Measurements from ENCODE around the gene OTUB1.

The OTUB1 gene

DNA sequence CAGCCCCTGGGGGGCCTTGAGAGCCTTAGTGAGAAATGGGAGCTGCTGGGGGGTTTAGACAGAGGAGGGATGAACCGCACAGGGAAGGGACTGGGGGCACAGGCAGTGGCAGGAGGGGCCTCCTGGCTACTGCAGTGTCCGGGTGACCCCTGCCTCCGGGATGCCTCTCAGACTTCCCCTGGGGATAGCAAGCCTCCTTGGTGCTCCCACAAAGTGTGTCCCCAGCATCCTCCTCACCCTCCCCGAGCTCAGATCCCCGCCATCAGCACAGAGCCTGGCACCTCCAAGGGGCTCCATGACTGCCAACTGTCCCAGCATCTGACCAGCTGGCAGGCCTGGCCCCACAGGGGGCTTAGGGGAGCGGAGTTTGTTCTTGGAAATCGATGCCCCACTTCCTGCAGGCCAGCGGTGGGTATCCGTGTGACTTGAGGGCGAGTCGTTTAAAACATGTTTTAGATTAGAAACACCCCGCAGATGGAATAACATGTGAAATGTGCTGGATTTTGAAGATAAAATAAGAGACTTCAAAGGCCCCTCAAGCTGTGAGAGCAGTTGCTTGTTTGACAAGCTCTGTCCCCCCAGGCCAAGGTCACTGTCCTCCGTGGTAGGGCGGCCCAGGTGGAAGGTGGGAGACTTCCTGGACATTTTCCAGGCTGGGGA, 36.0 kb downstream of the OTUB1 start:
- DNase-seq (ENCODE audit: low read depth in 2 of 2) = no peak

DNA sequence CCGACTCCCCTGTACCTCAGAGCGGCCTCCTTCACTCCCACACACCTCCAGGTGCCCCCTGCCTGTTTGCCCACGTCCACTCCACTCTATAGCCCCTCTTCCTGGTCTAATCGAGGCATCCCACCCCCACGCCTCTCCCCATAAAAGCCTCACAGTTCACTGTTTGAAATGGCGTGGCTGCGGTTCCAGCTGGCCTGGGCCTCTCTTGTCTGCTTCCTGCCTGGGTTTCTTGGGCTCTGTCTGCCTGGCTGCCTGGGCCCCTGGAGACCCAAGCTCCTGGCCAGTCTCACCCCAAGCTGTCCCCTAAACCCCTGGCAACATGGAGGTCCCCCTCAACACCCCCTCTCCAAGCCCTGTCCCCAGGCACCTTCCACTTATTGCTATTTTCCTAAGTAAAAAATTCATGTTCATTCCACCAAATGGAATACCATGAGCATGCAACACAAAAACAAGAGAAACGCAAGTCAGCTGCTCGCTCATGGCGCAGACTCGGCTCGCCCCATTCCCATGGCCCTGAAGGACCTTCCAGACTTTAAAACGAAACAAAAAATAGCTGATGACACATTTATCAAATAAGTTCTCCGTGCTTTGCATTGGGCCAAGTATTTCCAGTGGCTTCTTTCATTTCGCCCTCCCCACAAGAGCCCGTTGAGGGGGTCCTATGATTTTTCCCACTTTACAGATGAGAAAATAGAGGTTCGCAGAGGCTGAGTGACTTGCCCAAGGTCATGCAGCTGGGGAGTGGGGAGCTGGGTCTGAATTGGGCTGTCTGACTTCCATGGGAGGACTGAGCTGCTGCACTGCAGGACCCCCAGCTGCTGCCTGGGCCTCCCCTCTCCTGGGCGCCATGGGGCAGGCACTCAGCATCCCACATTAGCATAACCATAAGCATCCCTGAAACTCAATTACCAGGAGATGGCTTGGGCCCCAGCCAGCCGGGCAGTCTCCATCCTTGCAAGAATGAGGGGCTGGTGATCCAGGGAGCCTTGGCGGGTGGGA, 37.8 kb downstream of the OTUB1 start:
- no peak for DNase-seq (ENCODE audit: low read depth in 2 of 2)

DNA sequence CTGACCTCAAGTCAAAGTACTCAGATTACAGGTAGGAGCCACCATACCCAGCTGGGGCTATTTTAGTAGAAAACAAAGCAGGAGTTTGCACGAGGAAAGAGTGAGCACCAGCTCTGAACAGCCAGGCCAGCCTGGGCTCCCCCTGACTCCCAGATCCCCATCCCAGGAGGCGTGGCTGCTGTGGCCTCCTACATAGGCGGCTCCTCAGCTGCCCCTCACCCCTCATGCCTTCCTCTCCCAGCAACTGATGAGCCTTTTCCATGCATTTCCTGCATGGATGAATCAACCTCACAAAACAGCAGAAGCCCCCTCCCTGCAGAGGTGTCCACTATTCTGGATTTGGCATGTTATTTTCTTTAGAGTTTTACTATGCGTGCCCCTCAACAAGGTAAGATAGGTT, 39.0 kb downstream of the OTUB1 start:
- no peak for DNase-seq (ENCODE audit: low read depth in 2 of 2)

DNA sequence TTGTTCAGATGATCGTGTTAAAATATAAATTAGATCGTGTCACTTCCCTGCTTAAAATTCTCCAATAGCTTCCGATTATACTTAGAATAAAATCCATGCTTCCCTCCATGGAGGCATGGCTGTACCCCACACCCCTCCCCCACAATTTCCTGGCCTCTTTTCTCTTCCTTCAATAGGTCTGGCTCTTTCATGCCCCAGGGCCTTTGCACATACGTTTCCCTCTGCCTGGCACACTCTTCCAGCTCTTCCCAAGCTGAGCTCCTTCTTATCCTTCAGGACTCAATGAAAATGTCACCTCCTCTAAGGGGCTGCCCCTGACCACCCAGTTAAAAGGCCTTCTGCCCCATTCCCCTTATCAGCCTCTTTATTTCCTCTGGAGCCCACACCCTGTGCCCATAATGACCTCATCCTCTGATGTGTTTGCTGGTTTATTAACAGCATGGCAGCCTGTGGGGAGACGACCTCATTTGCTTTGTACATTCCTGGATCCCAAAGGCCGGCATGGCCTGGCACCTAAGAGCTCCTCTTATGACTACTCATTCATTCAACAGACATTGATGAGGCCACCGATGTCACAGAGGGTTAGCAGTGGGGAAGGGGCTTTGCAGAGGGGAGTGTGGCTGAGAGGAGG, 40.5 kb downstream of the OTUB1 start:
- no peak for DNase-seq (ENCODE audit: low read depth in 2 of 2)

DNA sequence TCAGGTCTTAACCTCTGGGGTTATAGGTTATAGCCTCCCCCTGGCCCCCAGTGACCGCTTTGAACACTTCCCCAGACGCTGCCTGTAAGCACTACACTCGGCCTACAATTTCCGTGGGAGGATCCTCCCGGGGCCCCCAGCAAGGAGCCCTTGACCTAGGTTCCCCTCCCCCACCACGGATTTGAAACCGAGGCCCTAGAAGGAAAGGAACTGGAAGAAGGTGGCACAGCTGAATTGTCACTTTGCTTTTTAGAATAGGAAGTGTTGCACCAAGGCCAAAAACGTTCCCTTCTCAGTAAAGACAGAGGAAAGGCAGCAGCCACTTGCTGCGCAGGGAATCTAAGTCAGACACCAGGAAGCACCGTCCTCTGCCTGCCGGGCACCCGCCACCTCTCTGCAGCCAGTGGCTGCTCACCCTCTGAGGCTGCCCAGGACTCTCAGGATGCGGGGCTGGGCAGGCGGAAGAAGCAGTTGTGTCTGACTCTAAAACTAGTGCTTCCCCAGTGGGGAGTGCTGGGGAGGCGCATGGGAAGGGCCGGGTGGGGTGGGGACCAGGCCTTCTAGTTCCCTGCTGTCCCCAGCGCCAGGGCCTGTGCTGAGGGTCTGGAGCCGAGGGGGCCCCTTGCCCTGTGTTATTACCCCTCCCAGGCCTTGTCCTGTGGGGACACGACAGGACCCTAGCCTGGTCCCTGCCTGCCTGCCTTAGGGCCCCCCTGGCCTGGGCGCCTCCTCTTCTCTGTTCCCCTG, 41.6 kb downstream of the OTUB1 start:
- DNase-seq (ENCODE audit: low read depth in 2 of 2) = no peak

DNA sequence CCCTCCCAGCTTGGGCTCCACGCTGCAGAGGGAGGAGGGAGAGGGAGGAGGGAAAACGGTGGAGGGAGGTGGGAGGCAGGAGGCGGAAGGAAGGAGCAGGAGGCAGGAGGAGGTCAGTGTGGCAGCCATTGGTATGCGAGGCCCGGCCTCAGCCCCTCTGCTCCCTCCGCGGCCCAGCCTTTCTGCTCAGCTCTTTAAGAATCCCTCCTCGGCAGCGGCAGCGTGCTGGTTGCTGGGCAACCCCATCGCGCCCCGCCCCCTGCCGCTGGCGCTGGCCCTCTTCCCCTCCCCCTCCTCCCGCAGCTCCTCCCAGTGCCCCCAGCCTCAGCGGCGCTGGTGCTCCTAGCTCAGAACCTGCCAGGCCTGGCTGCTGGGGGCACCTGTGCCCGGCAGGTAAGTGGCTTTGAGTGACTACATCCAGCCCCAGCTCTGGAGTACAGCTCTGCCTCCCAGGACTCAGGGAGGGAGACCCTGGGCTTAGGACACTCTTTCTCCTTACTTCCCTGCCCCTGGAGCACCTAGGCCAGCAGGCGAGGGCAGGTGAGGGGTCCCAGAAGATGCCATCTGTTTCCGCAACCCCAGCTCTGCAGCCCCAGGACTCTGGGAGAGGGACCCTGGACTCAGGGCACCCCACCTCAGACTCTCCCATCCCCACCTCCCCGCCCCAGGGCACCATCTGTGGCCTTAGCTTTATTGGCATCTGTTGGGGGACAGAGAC, 42.3 kb downstream of the OTUB1 start:
- DNase-seq (ENCODE audit: low read depth in 2 of 2) = no peak

DNA sequence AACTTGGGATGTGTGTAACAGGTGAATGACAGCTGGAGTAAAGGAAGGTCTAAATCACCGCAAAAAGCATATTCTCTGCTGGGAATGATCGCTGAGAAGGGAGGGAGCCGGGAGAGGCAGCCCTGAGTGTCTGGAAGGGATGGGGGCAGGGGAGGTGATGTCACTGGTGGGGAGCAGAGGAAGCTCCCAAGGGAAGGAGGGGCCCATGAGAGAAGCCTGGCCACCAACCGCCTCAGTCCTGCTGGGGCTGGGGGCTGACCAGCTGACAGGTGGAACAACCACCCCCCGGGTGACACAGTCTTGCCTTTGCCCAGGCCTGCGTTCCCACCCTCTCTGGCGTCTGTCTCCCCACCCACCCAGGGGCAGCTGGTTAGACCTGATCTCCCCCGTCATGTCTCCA, 43.5 kb downstream of the OTUB1 start:
- no peak for DNase-seq (ENCODE audit: low read depth in 2 of 2)

DNA sequence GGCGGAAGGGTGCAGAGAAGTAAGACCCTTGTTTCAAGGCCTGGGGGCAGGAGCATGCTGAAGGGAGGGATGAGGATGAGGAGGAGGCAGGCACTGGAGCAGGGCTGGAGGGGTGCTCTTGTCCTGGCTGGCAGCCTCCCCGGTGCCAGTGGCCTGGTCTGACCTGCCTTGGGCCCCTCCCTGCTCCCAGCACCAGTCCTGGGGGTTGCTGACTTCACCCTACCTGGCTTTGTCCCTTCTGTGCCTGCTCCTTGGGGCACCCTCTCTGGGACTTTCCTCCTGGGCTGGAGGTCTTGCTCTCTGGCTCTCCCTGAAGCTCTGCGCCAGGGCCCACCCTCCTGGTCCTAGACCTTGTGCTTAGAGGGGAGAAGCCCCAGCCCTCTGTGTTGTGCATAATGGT, 44.8 kb downstream of the OTUB1 start:
- DNase-seq (ENCODE audit: low read depth in 2 of 2) = no peak

DNA sequence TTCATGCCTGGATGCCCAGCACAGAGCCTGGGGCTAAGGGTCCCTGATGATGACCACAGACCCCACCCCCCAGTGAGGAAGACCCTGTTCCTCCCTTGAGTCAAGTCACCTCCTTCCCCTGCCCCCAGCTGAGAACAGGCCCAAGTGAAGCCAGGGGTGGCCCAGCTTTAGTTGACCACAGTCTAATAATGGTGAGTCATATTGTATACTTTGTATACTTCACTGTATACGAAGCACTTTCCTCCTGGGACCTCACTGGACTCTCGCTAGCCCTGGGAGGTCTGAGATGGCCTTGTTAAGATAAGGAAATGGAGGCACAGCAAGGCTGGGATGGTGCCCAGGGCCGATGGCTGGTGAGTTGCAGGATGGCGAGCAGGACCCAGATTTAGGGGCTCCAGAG, 45.8 kb downstream of the OTUB1 start:
- no peak for DNase-seq (ENCODE audit: low read depth in 2 of 2)

DNA sequence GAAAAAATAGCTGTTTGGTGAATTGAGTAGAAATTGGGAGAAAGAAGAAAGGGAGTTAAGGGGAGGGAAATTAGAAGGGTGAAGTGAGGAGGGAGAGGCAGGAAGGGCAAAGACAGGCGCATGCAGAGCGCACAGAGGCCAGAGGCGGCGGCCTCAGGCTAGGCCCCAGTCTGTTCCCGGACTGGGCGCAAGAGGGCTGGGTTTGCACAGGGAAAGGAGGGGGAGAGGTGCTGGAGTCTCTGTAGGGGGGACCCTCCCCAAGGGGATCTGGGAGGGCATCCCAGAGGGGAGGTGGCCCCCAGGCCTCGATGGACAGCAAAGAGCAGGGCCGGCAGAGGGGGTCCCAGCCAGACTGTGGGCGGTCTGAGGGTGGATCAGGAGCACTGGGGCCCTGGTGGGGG, 48.2 kb downstream of the OTUB1 start:
- no peak for DNase-seq (ENCODE audit: low read depth in 2 of 2)

DNA sequence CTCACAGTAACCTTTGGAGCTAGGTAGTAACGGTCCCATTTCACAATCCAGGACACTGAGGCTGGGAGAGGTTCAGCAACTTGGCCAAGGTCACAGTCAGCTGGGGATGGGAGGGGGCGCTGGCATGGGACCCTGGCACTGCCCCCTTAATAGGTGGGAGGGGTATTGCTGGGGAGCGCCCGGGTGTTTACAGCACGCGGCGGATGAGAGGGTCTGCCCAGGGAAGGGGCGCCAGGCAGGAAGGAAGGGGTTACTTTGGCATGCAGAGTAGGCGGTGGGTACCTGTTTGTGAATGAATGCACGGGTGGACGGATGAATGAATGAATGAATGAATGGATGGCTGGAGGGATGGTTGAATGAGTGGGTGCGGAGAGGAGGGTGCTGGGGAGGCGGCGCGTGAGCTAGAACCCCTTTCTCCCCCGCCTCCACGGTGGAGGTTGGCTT, 48.9 kb downstream of the OTUB1 start:
- no peak for DNase-seq (ENCODE audit: low read depth in 2 of 2)

DNA sequence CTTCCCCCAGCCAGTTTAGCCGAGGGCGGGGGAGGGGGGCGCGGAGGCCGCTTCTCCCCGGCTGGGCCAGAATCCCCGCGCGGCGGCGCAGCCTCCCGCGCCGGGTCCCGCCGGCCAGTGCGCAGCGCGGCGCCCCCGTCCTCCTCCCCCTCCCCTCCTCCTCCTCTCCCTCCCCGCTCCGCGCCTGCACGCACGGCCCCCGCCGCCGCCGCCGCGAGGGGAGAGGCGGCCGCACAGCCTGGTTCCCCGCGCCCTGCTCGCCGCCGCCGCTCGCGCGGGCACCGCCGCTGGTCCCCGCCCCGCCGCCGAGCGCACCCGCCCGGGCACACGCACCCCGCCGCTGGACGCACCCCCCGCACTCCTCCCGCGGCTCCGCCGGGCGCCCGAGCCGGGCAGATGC, 49.3 kb downstream of the OTUB1 start, which contains the start of gene FLRT1:
Gene FLRT1, plus strand, starts transcription at position 356 of the 400 bp plus-strand sequence. CDS start 80,337 bp downstream, outside the sequence.
- DNase-seq (ENCODE audit: low read depth in 2 of 2) = no peak

DNA sequence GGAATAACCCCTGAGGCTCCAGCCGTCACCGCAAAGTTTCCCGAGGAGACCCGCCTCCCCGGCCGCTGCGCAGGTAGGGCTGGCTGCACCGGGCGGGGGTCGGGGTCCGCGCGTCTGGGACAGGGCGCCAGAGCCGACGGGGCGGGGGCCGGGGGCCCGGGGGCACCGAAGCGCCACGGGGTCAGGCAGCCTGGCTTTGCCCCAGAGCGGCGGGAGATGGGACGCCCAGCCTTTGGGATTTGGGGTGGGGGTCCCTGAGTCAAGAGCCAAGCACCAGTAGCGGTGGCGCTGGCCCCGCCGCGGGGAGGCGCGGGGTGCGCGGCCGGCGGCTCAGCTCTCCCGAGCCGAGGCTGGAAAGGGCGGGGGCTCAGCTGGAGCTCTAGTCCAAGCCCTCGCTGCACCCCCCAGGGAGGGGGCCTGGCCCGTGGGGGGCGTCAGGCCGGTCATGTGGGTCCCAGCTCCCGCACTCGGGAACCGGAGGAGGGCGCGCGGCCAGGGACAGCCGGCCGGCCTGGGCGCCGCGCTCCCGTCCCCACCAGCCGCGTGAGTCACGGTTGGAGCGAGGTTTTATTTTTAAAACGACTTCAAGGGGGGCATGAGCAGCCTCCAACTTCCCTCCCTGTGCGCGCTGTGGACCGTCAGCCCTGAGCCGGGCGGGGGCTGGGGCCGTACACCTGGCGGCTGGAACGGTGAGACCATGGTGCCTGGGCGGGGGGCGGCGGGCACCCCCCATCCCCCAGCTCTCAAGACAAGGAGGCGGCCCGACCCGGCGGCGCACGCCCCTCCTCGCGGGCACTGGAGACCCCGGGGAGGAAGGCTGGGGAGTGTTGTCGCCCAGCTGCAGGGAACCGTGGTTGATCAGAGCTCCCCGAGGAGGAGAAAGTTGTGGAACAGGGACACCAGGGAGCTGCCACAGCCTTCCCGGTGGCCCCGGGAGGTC, 50.1 kb downstream of the OTUB1 start:
- DNase-seq (ENCODE audit: low read depth in 2 of 2) = no peak

DNA sequence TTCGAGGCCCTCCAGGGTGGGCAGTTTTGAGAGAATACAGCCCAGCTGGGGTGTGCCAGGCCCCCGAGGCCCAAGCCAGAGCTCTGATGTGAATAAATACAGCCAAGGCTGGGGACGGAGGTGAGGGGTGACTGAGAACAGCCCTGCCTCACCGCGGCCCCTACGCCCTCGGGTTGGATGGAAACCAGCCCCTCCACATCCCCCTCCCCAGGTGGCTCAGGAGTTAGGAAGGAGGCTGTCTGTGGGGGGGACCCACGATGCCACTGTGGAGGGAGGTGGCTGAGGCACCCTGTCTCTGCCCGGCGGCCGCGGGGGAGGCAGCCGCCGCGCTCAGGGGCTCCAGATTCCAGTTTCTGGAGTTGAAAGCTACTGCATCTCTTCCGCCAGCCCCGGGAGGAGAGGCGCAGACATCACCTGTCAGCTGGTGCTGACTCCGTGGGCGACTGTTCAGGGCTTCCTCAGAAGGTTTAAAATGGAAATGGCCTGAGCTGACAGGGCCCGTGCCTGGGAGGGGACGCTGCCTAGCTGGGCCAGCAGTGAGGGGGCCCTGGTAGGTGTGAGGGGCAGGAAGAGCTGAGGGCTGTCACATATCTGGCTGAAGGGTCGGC, 50.9 kb downstream of the OTUB1 start:
- DNase-seq (ENCODE audit: low read depth in 2 of 2) = no peak

DNA sequence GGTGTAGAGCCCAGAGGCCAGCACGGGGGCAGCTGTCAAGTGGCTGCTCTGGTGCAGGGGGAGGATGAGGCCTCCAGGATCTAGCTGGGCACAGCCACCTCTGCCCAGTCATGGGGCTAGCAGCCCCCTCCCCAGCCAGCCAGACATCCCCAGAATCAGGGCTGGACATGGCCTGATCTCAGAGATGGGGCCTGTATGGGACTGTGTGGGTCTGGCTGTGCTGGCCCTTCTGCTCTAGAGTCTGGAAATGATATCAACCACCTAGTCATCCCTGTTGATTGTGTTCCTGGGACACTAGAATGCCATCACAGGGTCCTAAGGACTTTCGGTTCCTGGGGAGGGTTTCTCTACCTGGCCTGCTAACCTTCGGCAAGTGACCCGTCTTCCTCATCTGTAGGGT, 52.3 kb downstream of the OTUB1 start:
- DNase-seq (ENCODE audit: low read depth in 2 of 2) = no peak

DNA sequence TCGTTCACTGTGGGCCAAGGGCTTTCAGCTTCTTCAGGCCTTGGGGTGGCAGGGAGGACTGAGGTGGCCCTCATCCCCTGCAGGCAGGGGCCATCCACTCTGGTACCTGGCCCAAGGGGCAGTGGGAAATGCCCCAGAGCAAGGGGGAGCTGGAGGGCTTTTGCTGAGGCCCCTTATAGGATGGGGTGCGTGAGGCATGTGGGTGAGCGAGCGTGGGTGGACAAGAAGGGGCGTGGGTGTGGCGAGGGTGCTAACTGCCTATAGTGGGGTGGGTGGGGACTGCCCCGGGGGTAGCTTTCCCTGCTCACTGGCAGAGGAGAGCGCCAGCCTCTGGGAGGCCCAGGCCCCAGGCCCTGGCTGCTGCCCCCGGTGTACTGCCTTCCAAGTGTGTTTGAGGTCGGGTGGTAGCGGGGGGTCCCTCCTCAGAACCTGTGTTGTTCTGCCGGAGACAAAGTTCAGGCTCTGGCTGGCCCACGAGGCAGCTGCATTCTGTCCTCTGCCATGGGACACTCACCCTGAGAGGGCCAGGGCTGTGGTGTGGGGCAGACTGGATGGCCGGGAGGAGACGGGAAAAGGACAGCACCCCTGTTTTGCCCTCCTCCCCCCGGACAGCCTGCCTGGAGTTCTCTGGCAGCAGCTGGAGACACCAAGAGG, 52.9 kb downstream of the OTUB1 start:
- no peak for DNase-seq (ENCODE audit: low read depth in 2 of 2)

DNA sequence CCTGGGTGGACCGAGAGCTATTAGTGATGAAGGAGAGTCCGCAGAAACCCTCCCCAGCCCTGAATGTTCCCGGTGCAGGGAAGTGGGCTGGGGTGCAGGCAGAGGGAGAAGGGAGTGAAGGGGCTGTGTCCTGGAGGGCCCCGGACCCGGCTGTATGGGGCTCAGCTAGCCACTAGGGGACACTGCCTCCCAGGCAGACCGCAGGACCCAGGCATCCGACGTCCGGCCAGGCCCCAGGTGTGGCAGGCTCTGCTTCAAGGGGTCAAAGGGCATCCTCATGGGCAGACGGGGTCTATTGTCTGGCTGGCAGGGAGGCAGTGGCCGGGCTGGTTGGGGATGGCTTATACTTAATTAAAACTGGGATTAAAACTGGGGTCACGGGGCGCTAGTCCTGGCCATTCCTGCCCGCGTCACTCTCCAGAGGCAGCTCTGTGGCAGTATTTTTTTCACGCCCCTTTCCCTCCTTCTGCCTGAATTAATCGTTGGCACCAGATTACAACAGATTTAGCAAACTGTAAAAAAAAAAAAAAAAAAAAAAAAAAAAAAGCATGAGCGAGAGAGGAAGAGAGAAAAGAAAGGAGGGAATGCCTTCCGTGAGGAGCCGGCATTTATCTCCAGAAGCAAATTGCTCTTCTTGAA, 54.6 kb downstream of the OTUB1 start:
- no peak for DNase-seq (ENCODE audit: low read depth in 2 of 2)

DNA sequence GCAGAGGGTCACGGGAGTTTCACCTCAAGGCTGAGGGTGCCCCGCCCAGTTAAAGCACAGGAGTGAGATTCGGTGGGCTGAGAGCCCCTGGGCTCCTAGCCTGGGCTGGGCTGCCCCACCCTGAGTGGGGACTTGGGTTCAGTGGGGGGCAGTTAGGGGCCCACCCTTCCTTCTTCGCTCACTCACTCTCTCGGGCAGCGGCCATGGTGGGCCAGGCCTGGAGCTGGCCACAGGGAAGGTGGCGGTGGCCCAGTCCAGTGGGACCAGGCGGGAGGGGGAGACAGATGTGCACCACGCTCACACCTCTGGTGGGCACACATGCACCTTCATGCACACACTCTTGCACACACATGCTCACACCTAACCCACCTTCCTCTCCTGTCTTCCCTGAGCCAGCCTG, 55.6 kb downstream of the OTUB1 start:
- no peak for DNase-seq (ENCODE audit: low read depth in 2 of 2)

DNA sequence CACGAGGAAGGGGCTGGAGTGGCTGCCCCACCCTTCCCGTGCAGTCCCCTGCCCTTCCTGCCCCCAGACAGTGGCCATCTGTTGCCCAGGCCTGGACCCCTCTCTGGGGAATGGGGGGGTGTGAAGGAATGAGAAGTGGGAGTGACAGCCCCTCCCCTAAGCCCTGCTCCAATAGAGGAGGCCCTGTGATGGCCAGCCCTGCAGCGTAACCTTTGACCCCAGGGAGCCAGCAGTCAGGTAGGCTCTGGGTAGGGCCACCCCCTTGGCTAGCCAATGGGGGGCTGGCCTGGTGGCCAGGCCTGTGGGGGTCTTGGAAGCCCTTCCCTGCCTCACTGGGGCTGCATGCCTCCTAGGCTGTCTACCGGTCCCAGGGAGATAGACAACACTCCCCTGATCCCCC, 56.1 kb downstream of the OTUB1 start:
- DNase-seq (ENCODE audit: low read depth in 2 of 2) = no peak
